ENCODE results near the gene UVSSA.

- no peak for TF ChIP-seq CTCF (IDR thresholded peaks at IDR 0.05)
- TF ChIP-seq KAT7 (CRISPR knock-in tag; IDR thresholded peaks at IDR 0.05; ENCODE audit: borderline replicate concordance): no peak
- TF ChIP-seq ESRRA (CRISPR knock-in tag; IDR thresholded peaks at IDR 0.05; ENCODE audit: borderline replicate concordance): no peak
- no peak for TF ChIP-seq ZNF396 (CRISPR knock-in tag; IDR thresholded peaks at IDR 0.05; ENCODE audit: borderline replicate concordance)
- TF ChIP-seq, protein P1, sequence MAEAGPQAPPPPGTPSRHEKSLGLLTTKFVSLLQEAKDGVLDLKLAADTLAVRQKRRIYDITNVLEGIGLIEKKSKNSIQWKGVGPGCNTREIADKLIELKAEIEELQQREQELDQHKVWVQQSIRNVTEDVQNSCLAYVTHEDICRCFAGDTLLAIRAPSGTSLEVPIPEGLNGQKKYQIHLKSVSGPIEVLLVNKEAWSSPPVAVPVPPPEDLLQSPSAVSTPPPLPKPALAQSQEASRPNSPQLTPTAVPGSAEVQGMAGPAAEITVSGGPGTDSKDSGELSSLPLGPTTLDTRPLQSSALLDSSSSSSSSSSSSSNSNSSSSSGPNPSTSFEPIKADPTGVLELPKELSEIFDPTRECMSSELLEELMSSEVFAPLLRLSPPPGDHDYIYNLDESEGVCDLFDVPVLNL (CRISPR knock-in tag; IDR thresholded peaks at IDR 0.05; ENCODE audit: borderline replicate concordance, low read depth): no peak
- TF ChIP-seq CREB1 (CRISPR knock-in tag; IDR thresholded peaks at IDR 0.05): no peak
Measured at GRCh38 chr4:1401409-1402020, 54.5 kb downstream of the UVSSA start.
